ENCODE results near the gene ADGRV1. TPM values are rescaled to one million over a fixed set of nuclear protein-coding genes. Genes with fewer than 3 reads are reported as not detected.

ADGRV1 gene
- total RNA-seq, 2 donors from 2014 or later = 16.4 to 20.9 TPM

DNA sequence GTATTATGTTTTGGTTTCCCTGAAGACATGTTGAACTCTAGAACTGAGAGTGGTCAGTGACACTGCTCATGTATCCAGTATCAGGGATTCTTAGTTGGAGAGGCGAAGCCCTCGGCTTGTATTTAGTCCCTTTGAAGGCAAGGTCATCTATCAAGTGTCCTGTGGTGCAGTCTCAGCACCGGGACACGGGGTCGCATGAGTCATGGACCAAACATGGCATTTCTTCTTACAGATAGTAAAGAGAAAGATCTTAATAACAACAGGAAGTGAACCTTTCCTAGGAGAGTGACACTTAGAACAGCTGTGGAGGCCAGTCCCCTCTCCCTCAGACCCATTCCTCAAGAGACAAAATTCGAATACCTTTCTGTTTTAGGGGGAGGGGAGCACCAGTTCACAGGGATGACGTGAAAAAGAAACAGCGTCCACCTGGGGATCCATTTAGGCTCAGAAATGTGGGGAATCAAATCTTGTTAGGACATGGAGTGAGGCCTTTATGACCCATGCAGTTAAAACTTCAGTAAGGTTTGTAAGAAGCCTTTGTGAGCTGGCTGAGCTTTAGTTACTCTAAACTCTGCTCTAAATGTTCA is 86.5 kb downstream of the ADGRV1 start:
- H3K9me3 ChIP-seq = no peaks in the 10 kb centered on the region
- WGBS = 62% methylated on average over 8 of the region's 8 CpGs
- no peak for DNase-seq (ENCODE audit: low spot score)
- no peak overlapping the region for H3K27ac ChIP-seq
- no peaks in the 10 kb centered on the region for H3K36me3 ChIP-seq
- no peak for TF ChIP-seq POLR2A (IDR thresholded peaks at IDR 0.05)
- no peak for TF ChIP-seq POLR2AphosphoS5 (IDR thresholded peaks at IDR 0.05)
- TF ChIP-seq, protein P1, sequence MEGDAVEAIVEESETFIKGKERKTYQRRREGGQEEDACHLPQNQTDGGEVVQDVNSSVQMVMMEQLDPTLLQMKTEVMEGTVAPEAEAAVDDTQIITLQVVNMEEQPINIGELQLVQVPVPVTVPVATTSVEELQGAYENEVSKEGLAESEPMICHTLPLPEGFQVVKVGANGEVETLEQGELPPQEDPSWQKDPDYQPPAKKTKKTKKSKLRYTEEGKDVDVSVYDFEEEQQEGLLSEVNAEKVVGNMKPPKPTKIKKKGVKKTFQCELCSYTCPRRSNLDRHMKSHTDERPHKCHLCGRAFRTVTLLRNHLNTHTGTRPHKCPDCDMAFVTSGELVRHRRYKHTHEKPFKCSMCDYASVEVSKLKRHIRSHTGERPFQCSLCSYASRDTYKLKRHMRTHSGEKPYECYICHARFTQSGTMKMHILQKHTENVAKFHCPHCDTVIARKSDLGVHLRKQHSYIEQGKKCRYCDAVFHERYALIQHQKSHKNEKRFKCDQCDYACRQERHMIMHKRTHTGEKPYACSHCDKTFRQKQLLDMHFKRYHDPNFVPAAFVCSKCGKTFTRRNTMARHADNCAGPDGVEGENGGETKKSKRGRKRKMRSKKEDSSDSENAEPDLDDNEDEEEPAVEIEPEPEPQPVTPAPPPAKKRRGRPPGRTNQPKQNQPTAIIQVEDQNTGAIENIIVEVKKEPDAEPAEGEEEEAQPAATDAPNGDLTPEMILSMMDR (IDR thresholded peaks at IDR 0.05) = no peak
- H3K4me3 ChIP-seq = no peak overlapping the region
- no peaks in the 10 kb centered on the region for H3K27me3 ChIP-seq (replicated peaks; ENCODE audit: insufficient read depth)
- intact Hi-C loops (cut with DNase I) = no loop called here
- no peaks in the 10 kb centered on the region for H3K4me1 ChIP-seq (replicated peaks)

DNA sequence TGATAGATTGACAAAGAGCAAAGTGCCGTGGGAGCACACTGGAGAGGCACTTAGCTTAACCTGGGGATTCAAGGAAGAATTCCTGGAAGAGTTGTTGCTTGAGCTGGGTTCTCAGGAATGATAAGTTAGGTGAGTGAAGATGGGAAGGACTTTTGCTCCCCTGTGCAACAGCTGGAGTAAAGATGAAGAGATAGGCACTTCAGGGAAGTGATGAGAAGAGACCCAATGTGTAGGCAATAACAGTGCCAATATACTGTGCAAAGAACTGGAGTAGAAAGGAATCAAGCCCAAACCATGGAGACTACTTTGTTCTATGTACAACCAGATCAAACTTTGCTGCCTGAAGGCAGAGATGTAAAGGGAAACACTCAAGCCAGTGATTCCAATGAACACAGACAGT is 92.2 kb downstream of the ADGRV1 start:
- no peaks in the 10 kb centered on the region for H3K9me3 ChIP-seq
- H3K4me3 ChIP-seq = no peak overlapping the region

DNA sequence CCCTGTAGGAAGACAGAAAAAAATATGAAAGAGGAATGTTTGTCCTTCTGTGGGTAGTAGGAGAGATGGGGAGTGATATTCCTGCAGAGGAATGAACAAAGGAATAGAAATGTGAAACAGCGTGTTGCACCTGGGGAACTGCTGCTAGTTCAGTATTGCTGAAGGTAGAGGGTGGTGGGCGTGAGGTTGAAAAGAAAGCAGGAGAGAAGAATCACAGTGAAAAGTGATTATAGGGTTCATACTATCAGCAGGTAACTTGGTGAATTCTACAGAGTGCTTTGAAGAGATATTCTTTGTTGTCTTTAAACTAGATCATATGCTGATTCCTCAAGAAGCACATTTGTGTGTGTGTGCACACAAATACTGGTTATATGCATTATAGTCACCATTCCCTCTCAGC is 95.6 kb downstream of the ADGRV1 start:
- Histone ChIP-seq H3K27me3 (replicated peaks; ENCODE audit: insufficient read depth) (no peaks in the 10 kb centered on the region), H3K9me3 (no peaks in the 10 kb centered on the region), H3K36me3 (no peaks in the 10 kb centered on the region), H3K27ac (no peak overlapping the region), H3K4me1 (replicated peaks) (no peaks in the 10 kb centered on the region), H3K4me3 (no peak overlapping the region)
- DNase-seq (ENCODE audit: low spot score) = no peak
- TF ChIP-seq POLR2AphosphoS5 (IDR thresholded peaks at IDR 0.05) (no peak), POLR2A (IDR thresholded peaks at IDR 0.05) (no peak)
- TF ChIP-seq, protein P1 (IDR thresholded peaks at IDR 0.05) = no peak
- WGBS = 86% methylated on average over 2 of the region's 2 CpGs
- intact Hi-C loops (cut with DNase I) = no loop called here

More for the DNA sequence above, 92.2 kb downstream of the ADGRV1 start:
- WGBS = 67% methylated on average over 1 of the region's 1 CpG
- intact Hi-C loops (cut with DNase I) = no loop called here
- Histone ChIP-seq H3K36me3 (no peaks in the 10 kb centered on the region), H3K27ac (no peak overlapping the region), H3K4me1 (replicated peaks) (no peaks in the 10 kb centered on the region), H3K27me3 (replicated peaks; ENCODE audit: insufficient read depth) (no peaks in the 10 kb centered on the region)
- TF ChIP-seq, protein P1 (IDR thresholded peaks at IDR 0.05) = no peak
- no peak for TF ChIP-seq POLR2A (IDR thresholded peaks at IDR 0.05)
- no peak for TF ChIP-seq POLR2AphosphoS5 (IDR thresholded peaks at IDR 0.05)
- DNase-seq (ENCODE audit: low spot score) = no peak

DNA sequence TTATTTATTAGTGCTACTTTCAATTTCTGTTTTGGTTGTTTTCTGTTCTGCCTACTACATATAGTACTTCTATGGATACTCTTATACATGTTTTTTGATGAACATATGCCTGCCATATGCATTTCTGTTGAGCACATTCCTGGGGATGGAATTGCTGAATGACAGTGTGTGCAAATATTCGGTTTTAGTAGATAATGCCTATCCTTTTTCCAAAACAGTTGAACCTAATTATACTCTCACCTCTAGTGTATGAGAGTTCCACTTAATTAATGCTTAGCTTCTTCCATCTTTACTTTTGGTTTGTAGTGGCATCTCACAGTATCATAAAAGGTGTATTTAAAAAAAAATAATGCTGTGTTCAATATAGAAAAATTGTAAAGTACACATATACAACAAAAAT is 96.8 kb downstream of the ADGRV1 start:
- no peak for TF ChIP-seq POLR2AphosphoS5 (IDR thresholded peaks at IDR 0.05)
- TF ChIP-seq, protein P1 (IDR thresholded peaks at IDR 0.05) = no peak
- TF ChIP-seq POLR2A (IDR thresholded peaks at IDR 0.05) = no peak
- no peak for DNase-seq (ENCODE audit: low spot score)
- Histone ChIP-seq H3K27ac (no peak overlapping the region), H3K27me3 (replicated peaks; ENCODE audit: insufficient read depth) (no peaks in the 10 kb centered on the region), H3K9me3 (no peaks in the 10 kb centered on the region), H3K4me1 (replicated peaks) (no peaks in the 10 kb centered on the region), H3K36me3 (no peaks in the 10 kb centered on the region), H3K4me3 (no peak overlapping the region)
- WGBS = 93% methylated on average over 1 of the region's 1 CpG
- intact Hi-C loops (cut with DNase I) = no loop called here

DNA sequence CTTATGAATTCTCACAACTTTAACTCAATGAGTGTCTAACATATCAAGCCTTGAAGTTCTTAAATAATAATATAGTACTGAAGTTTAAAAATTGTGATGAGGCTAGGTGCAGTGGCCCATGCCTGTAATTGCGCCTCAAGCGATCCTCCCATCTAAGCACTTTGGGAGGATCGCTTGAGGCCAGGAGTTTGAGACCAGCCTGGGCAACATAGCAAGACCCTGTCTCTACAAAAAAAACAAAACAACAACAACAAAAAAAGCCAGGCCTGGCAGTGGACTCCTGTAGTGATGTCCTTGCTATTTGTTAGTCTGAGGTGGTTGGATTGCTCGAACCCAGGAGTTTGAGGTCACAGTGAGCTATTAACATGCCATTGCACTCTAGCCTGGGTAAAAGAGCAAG is 98.4 kb downstream of the ADGRV1 start:
- 47% methylated on average over 4 of the region's 4 CpGs for WGBS
- intact Hi-C loops (cut with DNase I) = no loop called here
- no peaks in the 10 kb centered on the region for H3K4me1 ChIP-seq (replicated peaks)

More for the DNA sequence above, 98.4 kb downstream of the ADGRV1 start:
- TF ChIP-seq, protein P1 (IDR thresholded peaks at IDR 0.05) = no peak
- TF ChIP-seq POLR2A (IDR thresholded peaks at IDR 0.05) (no peak), POLR2AphosphoS5 (IDR thresholded peaks at IDR 0.05) (no peak)
- H3K27ac ChIP-seq = no peak overlapping the region
- H3K4me3 ChIP-seq = no peak overlapping the region
- no peaks in the 10 kb centered on the region for H3K9me3 ChIP-seq
- DNase-seq (ENCODE audit: low spot score) = no peak
- no peaks in the 10 kb centered on the region for H3K36me3 ChIP-seq
- H3K27me3 ChIP-seq (replicated peaks; ENCODE audit: insufficient read depth) = no peaks in the 10 kb centered on the region

Data from prostate gland (tissue), 2 donors.